A549 (cell line): ENCODE data around the gene LEF1. TPM values are rescaled to one million over a fixed set of nuclear protein-coding genes. Genes with fewer than 3 reads are reported as not detected.

Experiments used
- ATAC-seq, 2 experiments: fragments of 200-7000 bp in 1 of 2; fragments of >200 bp in 1 of 2; cut with Nextera tagmentation in 1 of 2; cut with Tn5 transposase in 1 of 2; 3 replicates each; pipeline versions ENCODE4 v1.8.0 to v1.9.1; 2018 to 2020; ENCODE audit warnings: mild to moderate bottlenecking in 1 of 2, moderate library complexity in 1 of 2
- CTCF ChIA-PET: fragments of 300-600 bp; sonication (Branson Sonifier 250); formaldehyde crosslinking; extraction: SDS; loops from one replicate; lab custom pipeline; 2021; ENCODE audit warnings: antibody characterized with exemption, inconsistent platforms; lab: Yijun Ruan, JAX
- POLR2A ChIA-PET: fragments of 350-600 bp; formaldehyde crosslinking; extraction: SDS; loops from one replicate; lab custom pipeline; 2021; ENCODE audit warnings: antibody characterized with exemption, inconsistent platforms; lab: Yijun Ruan, JAX
- DNase-seq, 2 experiments: peaks; one replicate each; pipeline versions ENCODE4 v3.0.0 to v3.0.0-alpha.2; 2011 to 2016; ENCODE audit warnings: low read depth in 1 of 2, low spot score in 1 of 2
- FAIRE-seq: peaks from 2 replicates; lab custom pipeline; 2011; peaks lifted over from hg19 to GRCh38; lab: Jason Lieb, UNC
- H3K27ac ChIP-seq, 2 experiments: fragments of >200 bp; sonication (Bioruptor Twin); formaldehyde crosslinking; 3 replicates each; pipeline ENCODE4 v1.5.1; 2016 to 2017
- H3K4me1 ChIP-seq: fragments of >200 bp; sonication (Bioruptor Twin); formaldehyde crosslinking; 3 replicates; pipeline ENCODE4 v1.6.1; 2016
- H3K4me2 ChIP-seq: fragments of >200 bp; sonication (Bioruptor Twin); formaldehyde crosslinking; 3 replicates; pipeline ENCODE4 v1.6.1; 2016
- H3K4me3 ChIP-seq: fragments of >200 bp; sonication (Bioruptor Twin); formaldehyde crosslinking; 3 replicates; pipeline ENCODE4 v1.5.1; 2016
- H3K9me3 ChIP-seq: fragments of >200 bp; sonication (Bioruptor Twin); formaldehyde crosslinking; 3 replicates; pipeline ENCODE4 v1.6.1; 2016
- CTCF ChIP-seq: fragments of >200 bp; sonication (Bioruptor Twin); formaldehyde crosslinking; IDR thresholded peaks from 3 replicates; pipeline ENCODE4 v1.5.1; 2016
- EHMT2 ChIP-seq: fragments of 200-600 bp; sonication (generic); IDR thresholded peaks from 2 replicates; pipeline ENCODE4 v1.6.1; 2016; ENCODE audit warnings: antibody characterized with exemption, low read depth, mild to moderate bottlenecking, moderate library complexity
- EP300 ChIP-seq, 2 experiments: fragments of >200 bp; sonication (Bioruptor Twin); formaldehyde crosslinking; IDR thresholded peaks; 2 replicates in 1 of 2; 3 replicates in 1 of 2; pipeline ENCODE4 v1.6.1; 2016 to 2017
- ESRRA ChIP-seq: fragments of 150-350 bp; IDR thresholded peaks from 2 replicates; pipeline ENCODE4 v1.6.1; 2014; ENCODE audit warnings: mild to moderate bottlenecking, low read length, borderline replicate concordance
- FOSB ChIP-seq: fragments of 250-450 bp; sonication (Bioruptor Pico); IDR thresholded peaks from 2 replicates; pipeline ENCODE4 v1.5.0; 2020; ENCODE audit warnings: mild to moderate bottlenecking, moderate library complexity
- FOSL2 ChIP-seq, 2 experiments: fragments of 450-650 bp in 1 of 2; fragments of >200 bp in 1 of 2; sonication (Bioruptor Twin) in 1 of 2; formaldehyde crosslinking; IDR thresholded peaks; 2 replicates each; pipeline versions ENCODE4 v1.5.0 to v1.6.1; 2016 to 2020; ENCODE audit warnings: mild to moderate bottlenecking in 1 of 2, moderate library complexity in 1 of 2
- GATA3 ChIP-seq: IDR thresholded peaks from 2 replicates; pipeline ENCODE4 v1.6.1; 2012; ENCODE audit warnings: borderline replicate concordance
- HDAC2 ChIP-seq: fragments of 200-600 bp; sonication (generic); IDR thresholded peaks from 2 replicates; pipeline ENCODE4 v1.6.1; 2016
- HEYL ChIP-seq: fragments of 250-450 bp; sonication (Bioruptor Pico); IDR thresholded peaks from 2 replicates; pipeline ENCODE4 v1.8.0; 2021; ENCODE audit warnings: mild to moderate bottlenecking, moderate library complexity
- HOXB5 ChIP-seq: fragments of 250-450 bp; sonication (Bioruptor Pico); IDR thresholded peaks from 2 replicates; pipeline ENCODE4 v1.5.0; 2020; ENCODE audit warnings: mild to moderate bottlenecking, moderate library complexity
- JUN ChIP-seq, 2 experiments: fragments of >200 bp; sonication (Bioruptor Twin); formaldehyde crosslinking; IDR thresholded peaks; 2 replicates in 1 of 2; 3 replicates in 1 of 2; pipeline ENCODE4 v1.6.1; 2016 to 2017
- JUNB ChIP-seq: fragments of >200 bp; sonication (Bioruptor Twin); formaldehyde crosslinking; IDR thresholded peaks from 2 replicates; pipeline ENCODE4 v1.6.1; 2016
- NPAS2 ChIP-seq: fragments of 250-450 bp; sonication (Bioruptor Pico); IDR thresholded peaks from 2 replicates; pipeline ENCODE4 v1.8.0; 2022; ENCODE audit warnings: mild to moderate bottlenecking, moderate library complexity, borderline replicate concordance
- POLR2A ChIP-seq: IDR thresholded peaks from 2 replicates; pipeline ENCODE4 v1.6.1; 2012; ENCODE audit warnings: mild to moderate bottlenecking, low read length
- RAD21 ChIP-seq, 2 experiments: fragments of >200 bp in 1 of 2; sonication (Bioruptor Twin) in 1 of 2; formaldehyde crosslinking in 1 of 2; IDR thresholded peaks in 1 of 2; conservative IDR thresholded peaks in 1 of 2; 2 replicates in 1 of 2; 3 replicates in 1 of 2; pipeline ENCODE4 v1.6.1; 2012 to 2018; ENCODE audit warnings: inconsistent platforms in 1 of 2
- RCOR1 ChIP-seq: fragments of 150-350 bp; IDR thresholded peaks from 2 replicates; pipeline ENCODE4 v1.6.1; 2014; ENCODE audit warnings: antibody characterized with exemption, low read length, low read depth
- RFX5 ChIP-seq: fragments of 450-650 bp; IDR thresholded peaks from 2 replicates; pipeline ENCODE4 v1.7.1; 2014; ENCODE audit warnings: antibody characterized with exemption, mild to moderate bottlenecking, moderate library complexity
- ZC3H11A ChIP-seq: fragments of 450-650 bp; IDR thresholded peaks from 2 replicates; pipeline ENCODE4 v1.6.1; 2014; ENCODE audit warnings: antibody characterized with exemption, mild to moderate bottlenecking
- ZFP36 ChIP-seq: fragments of 450-650 bp; IDR thresholded peaks from 2 replicates; pipeline ENCODE4 v1.6.1; 2014; ENCODE audit warnings: borderline replicate concordance; ENCODE audit not compliant: partially characterized antibody
- ZNF302 ChIP-seq: fragments of 250-450 bp; sonication (Bioruptor Pico); IDR thresholded peaks from 2 replicates; pipeline ENCODE4 v1.9.0; 2021; ENCODE audit warnings: inconsistent platforms, mild to moderate bottlenecking, moderate library complexity
- WGBS: methylation state at CpG from one replicate; pipeline ENCODE4 v1.1.6; 2017; ENCODE audit errors: missing lambda C conversion rate; 5-methylcytosine and 5-hydroxymethylcytosine counted together
- polyA plus RNA-seq, 4 experiments: library from polyadenylated mRNA; depleted of rRNA in 3 of 4; stranded (reverse); fragments of >200 nt; fragmentation: RNase III in 1 of 4; extraction: RNeasy Plus Mini Kit Qiagen cat#74134 plus additional on column Dnase treatment in 1 of 4; gene quantifications; 2 replicates in 3 of 4; 3 replicates in 1 of 4; pipeline ENCODE4 v1.2.3, GENCODE V29; 2011 to 2017
- TF ChIP-seq, protein P1 (sequence below): IDR thresholded peaks from 2 replicates; pipeline ENCODE4 v1.6.1; 2012; ENCODE audit warnings: low read depth, borderline replicate concordance
- TF ChIP-seq, protein P2 (sequence below): fragments of >200 bp; sonication (Bioruptor Twin); formaldehyde crosslinking; IDR thresholded peaks from 3 replicates; pipeline ENCODE4 v1.6.1; 2016
- TF ChIP-seq, protein P3 (sequence below): fragments of 200-600 bp; sonication (generic); IDR thresholded peaks from 2 replicates; pipeline ENCODE4 v1.6.1; 2016; ENCODE audit warnings: antibody characterized with exemption, mild to moderate bottlenecking, moderate library complexity
- TF ChIP-seq, protein P4 (sequence below): fragments of 450-650 bp; IDR thresholded peaks from 2 replicates; pipeline ENCODE4 v1.6.1; 2014; ENCODE audit warnings: antibody characterized with exemption

Gene LEF1
- polyA plus RNA-seq, 2 of the 4 experiments (the other 2 are of a cell fraction): not detected

DNA sequence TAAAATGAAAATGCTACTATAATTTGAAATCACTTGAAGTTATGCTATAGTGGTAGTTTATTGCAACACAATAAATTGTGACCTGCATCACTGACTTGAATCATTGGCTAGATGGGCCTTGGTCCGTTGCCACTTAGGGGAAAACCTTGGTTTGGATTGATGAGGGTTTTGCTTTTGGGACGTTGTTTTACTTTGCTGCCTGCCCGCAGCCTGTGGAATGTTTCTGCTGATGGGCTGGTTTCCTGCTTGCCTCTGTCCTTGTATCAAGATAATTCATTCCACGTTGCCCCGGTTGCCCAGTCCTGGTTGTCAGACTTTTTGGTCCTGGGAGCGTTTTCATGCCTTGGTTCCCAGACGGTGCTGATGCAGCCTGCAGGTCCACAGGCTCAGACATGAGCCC lies 160.7 kb downstream of the LEF1 start:
- no peak for ATAC-seq
- TF ChIP-seq ZFP36 (no peak), RCOR1 (no peak), FOSB (CRISPR knock-in tag) (no peak)
- Histone ChIP-seq H3K9me3 (no peaks in the 10 kb centered on the region), H3K27ac (no peak overlapping the region), H3K4me3 (no peak overlapping the region), H3K4me2 (no peak overlapping the region), H3K4me1 (no peaks in the 10 kb centered on the region)
- CTCF ChIA-PET: no interaction called here
- no peak for DNase-seq
- POLR2A ChIA-PET: no interaction called here
- WGBS: 92% methylated on average over 7 of the region's 7 CpGs
- no peak for FAIRE-seq

GRCh38 chr4:108006361-108006760 lies 162.4 kb downstream of the LEF1 start:
- FAIRE-seq: no peak
- ChIA-PET POLR2A (no interaction called here), CTCF (interaction anchor here (1.6 kb wide), 1 partner anchor 12 kb away, joined by 5 read pairs; no protein-coding TSS in a partner anchor)
- ATAC-seq: no peak
- H3K4me2 ChIP-seq: no peak overlapping the region
- no peaks in the 10 kb centered on the region for H3K9me3 ChIP-seq
- DNase-seq: no peak
- H3K4me1 ChIP-seq: no peaks in the 10 kb centered on the region
- no peak overlapping the region for H3K27ac ChIP-seq
- no peak overlapping the region for H3K4me3 ChIP-seq
- TF ChIP-seq FOSL2 (IDR thresholded peaks at IDR 0.05) (no peak), FOSL2 (CRISPR knock-in tag; IDR thresholded peaks at IDR 0.05) (no peak)

GRCh38 chr4:108005807-108006206 lies 162.9 kb downstream of the LEF1 start:
- Histone ChIP-seq H3K4me3 (no peak overlapping the region), H3K27ac (no peak overlapping the region), H3K4me2 (no peak overlapping the region), H3K4me1 (no peaks in the 10 kb centered on the region), H3K9me3 (no peaks in the 10 kb centered on the region)
- TF ChIP-seq RFX5 (no peak), RAD21 (conservative IDR thresholded peaks at IDR 0.05 in 1 of 2, IDR thresholded peaks at IDR 0.05 in 1 of 2) (no peak), HEYL (CRISPR knock-in tag) (no peak), HOXB5 (no peak), HDAC2 (no peak), ZNF302 (CRISPR knock-in tag) (no peak)
- CTCF ChIA-PET: interaction anchor here (1.6 kb wide), 1 partner anchor 13 kb away, joined by 5 read pairs; no protein-coding TSS in a partner anchor
- ATAC-seq (no peak), FAIRE-seq (no peak), DNase-seq (no peak)
- WGBS: 92% methylated on average over 1 of the region's 1 CpG
- POLR2A ChIA-PET: no interaction called here

GRCh38 chr4:108004646-108005045 lies 164.1 kb downstream of the LEF1 start:
- FAIRE-seq (no peak), DNase-seq (no peak), ATAC-seq (no peak)
- Histone ChIP-seq H3K4me1 (no peaks in the 10 kb centered on the region), H3K4me3 (no peak overlapping the region), H3K27ac (no peak overlapping the region), H3K9me3 (no peaks in the 10 kb centered on the region), H3K4me2 (no peak overlapping the region)
- POLR2A ChIA-PET: no interaction called here
- 85% methylated on average over 2 of the region's 2 CpGs for WGBS
- CTCF ChIA-PET: interaction anchor here (2.0 kb wide), 1 partner anchor 14 kb away, joined by 8 read pairs; no protein-coding TSS in a partner anchor
- TF ChIP-seq, protein P1, sequence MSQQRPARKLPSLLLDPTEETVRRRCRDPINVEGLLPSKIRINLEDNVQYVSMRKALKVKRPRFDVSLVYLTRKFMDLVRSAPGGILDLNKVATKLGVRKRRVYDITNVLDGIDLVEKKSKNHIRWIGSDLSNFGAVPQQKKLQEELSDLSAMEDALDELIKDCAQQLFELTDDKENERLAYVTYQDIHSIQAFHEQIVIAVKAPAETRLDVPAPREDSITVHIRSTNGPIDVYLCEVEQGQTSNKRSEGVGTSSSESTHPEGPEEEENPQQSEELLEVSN: no peak
- TF ChIP-seq ESRRA (no peak), JUNB (no peak), POLR2A (no peak), CTCF (no peak), GATA3 (no peak), ZC3H11A (no peak), FOSL2 (IDR thresholded peaks at IDR 0.05) (no peak), FOSL2 (CRISPR knock-in tag; IDR thresholded peaks at IDR 0.05) (no peak), JUN (IDR thresholded peaks at IDR 0.05) (no peak), EP300 (IDR thresholded peaks at IDR 0.05) (no peak), EHMT2 (no peak), NPAS2 (CRISPR knock-in tag) (no peak), RAD21 (conservative IDR thresholded peaks at IDR 0.05 in 1 of 2, IDR thresholded peaks at IDR 0.05 in 1 of 2) (no peak)
- TF ChIP-seq, protein P2, sequence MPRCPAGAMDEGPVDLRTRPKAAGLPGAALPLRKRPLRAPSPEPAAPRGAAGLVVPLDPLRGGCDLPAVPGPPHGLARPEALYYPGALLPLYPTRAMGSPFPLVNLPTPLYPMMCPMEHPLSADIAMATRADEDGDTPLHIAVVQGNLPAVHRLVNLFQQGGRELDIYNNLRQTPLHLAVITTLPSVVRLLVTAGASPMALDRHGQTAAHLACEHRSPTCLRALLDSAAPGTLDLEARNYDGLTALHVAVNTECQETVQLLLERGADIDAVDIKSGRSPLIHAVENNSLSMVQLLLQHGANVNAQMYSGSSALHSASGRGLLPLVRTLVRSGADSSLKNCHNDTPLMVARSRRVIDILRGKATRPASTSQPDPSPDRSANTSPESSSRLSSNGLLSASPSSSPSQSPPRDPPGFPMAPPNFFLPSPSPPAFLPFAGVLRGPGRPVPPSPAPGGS: no peak
- TF ChIP-seq, protein P3, sequence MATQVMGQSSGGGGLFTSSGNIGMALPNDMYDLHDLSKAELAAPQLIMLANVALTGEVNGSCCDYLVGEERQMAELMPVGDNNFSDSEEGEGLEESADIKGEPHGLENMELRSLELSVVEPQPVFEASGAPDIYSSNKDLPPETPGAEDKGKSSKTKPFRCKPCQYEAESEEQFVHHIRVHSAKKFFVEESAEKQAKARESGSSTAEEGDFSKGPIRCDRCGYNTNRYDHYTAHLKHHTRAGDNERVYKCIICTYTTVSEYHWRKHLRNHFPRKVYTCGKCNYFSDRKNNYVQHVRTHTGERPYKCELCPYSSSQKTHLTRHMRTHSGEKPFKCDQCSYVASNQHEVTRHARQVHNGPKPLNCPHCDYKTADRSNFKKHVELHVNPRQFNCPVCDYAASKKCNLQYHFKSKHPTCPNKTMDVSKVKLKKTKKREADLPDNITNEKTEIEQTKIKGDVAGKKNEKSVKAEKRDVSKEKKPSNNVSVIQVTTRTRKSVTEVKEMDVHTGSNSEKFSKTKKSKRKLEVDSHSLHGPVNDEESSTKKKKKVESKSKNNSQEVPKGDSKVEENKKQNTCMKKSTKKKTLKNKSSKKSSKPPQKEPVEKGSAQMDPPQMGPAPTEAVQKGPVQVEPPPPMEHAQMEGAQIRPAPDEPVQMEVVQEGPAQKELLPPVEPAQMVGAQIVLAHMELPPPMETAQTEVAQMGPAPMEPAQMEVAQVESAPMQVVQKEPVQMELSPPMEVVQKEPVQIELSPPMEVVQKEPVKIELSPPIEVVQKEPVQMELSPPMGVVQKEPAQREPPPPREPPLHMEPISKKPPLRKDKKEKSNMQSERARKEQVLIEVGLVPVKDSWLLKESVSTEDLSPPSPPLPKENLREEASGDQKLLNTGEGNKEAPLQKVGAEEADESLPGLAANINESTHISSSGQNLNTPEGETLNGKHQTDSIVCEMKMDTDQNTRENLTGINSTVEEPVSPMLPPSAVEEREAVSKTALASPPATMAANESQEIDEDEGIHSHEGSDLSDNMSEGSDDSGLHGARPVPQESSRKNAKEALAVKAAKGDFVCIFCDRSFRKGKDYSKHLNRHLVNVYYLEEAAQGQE: no peak
- TF ChIP-seq, protein P4, sequence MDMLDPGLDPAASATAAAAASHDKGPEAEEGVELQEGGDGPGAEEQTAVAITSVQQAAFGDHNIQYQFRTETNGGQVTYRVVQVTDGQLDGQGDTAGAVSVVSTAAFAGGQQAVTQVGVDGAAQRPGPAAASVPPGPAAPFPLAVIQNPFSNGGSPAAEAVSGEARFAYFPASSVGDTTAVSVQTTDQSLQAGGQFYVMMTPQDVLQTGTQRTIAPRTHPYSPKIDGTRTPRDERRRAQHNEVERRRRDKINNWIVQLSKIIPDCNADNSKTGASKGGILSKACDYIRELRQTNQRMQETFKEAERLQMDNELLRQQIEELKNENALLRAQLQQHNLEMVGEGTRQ: no peak
